ENCODE measurements around the gene TSEN2. TPM values are rescaled to one million over a fixed set of nuclear protein-coding genes. Genes with fewer than 3 reads are reported as not detected.

The TSEN2 gene
- total and polyA plus RNA-seq, 10 of the 15 experiments (the other 5 are each of a cell fraction or from before 2014, with no cell fraction given), result 17.7 to 32.3 (median 24.3) TPM

DNA sequence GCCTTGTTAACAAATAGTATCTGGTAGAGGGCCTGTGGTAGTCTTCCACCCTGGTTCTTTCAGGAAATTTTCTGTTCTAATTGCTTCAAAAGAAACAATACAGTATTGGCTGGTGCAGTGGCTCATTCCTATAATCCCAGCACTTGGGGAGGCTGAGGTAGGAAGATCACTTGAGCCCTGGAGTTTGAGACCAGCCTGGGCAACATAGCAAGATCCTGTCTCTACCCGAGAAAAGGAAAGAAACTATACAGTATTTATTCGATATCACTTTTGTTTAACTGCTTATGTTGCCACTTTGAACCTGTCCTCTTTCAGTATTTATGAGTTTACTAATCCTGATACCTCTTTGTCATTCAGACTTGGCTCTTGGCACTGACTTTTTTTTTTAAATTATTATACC, 77.1 kb downstream of the TSEN2 start (continued):
- TF ChIP-seq POLR2AphosphoS2 (IDR thresholded peaks at IDR 0.05; ENCODE audit: low read depth, low read length) (no peak), EED (IDR thresholded peaks at IDR 0.05; ENCODE audit: low read depth) (no peak), ZNF274 (IDR thresholded peaks at IDR 0.05; ENCODE audit: insufficient read depth, insufficient read length) (no peak), ZNF217 (IDR thresholded peaks at IDR 0.05) (no peak), ATF7 (IDR thresholded peaks at IDR 0.05; ENCODE audit: low read depth) (no peak)

GRCh38 chr3:12562451-12562850, 78.2 kb downstream of the TSEN2 start:
- ChIA-PET CTCF (interaction anchor here (0.6 to 1.2 kb wide), 8 partner anchors 8 to 158 kb away, joined by 3 to 4 read pairs (median 3); partner anchors contain the start of gene TSEN2), SMC1A (ENCODE audit: uncharacterized antibody, unreplicated experiment) (interaction anchor here (0.6 to 1.0 kb wide), 2 partner anchors 9 to 12 kb away, joined by 3 to 4 read pairs; no protein-coding TSS in a partner anchor), RAD21 (ENCODE audit: unreplicated experiment) (interaction anchor here (1.5 to 3.0 kb wide), 2 partner anchors 77 to 101 kb away, joined by 4 to 18 read pairs; partner anchors contain the start of gene RAF1), POLR2A (interaction anchor here (2.1 kb wide), 1 partner anchor 22 kb away, joined by 6 read pairs; no protein-coding TSS in a partner anchor)
- peaks cover 13% of the 10 kb centered on the region; the same call in 2 of the 3 replicates for H3K9me3 ChIP-seq (replicated peaks; ENCODE audit: control insufficient read depth, insufficient read depth, low read length)
- TF ChIP-seq, protein P1, sequence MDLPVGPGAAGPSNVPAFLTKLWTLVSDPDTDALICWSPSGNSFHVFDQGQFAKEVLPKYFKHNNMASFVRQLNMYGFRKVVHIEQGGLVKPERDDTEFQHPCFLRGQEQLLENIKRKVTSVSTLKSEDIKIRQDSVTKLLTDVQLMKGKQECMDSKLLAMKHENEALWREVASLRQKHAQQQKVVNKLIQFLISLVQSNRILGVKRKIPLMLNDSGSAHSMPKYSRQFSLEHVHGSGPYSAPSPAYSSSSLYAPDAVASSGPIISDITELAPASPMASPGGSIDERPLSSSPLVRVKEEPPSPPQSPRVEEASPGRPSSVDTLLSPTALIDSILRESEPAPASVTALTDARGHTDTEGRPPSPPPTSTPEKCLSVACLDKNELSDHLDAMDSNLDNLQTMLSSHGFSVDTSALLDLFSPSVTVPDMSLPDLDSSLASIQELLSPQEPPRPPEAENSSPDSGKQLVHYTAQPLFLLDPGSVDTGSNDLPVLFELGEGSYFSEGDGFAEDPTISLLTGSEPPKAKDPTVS (IDR thresholded peaks at IDR 0.05; ENCODE audit: low read depth, low read length), result no peak
- TF ChIP-seq KDM1A (IDR thresholded peaks at IDR 0.05; ENCODE audit: borderline replicate concordance), result no peak
- TF ChIP-seq NFYB (IDR thresholded peaks at IDR 0.05; ENCODE audit: insufficient read depth, low read depth, low read length), result no peak
- TF ChIP-seq ATF2 (IDR thresholded peaks at IDR 0.05; ENCODE audit: low read length), result no peak
- TF ChIP-seq PML (IDR thresholded peaks at IDR 0.05; ENCODE audit: low read length), result no peak
- H3K4me2 ChIP-seq (ENCODE audit: control insufficient read depth, insufficient read depth), result no peak overlapping the region
- FAIRE-seq (no peak), DNase-seq (ENCODE audit: low read depth, low spot score) (no peak), ATAC-seq (no peak)
- WGBS (ENCODE audit: insufficient coverage, insufficient replicate concordance, low lambda C conversion rate, missing lambda C conversion rate), result 88% methylated on average over 1 of the region's 1 CpG
- in situ Hi-C loops (cut with MboI), result no loop called here
- peaks cover 89% of the 10 kb centered on the region for H3K79me2 ChIP-seq (ENCODE audit: control insufficient read depth, insufficient read depth, low read length)
- H3K4me1 ChIP-seq (ENCODE audit: control insufficient read depth, insufficient read depth, low read length), result peaks cover 31% of the 10 kb centered on the region
- no TSS peak for BruUV-seq (replicated peaks)
- no peaks in the 10 kb centered on the region for H3K27me3 ChIP-seq (replicated peaks in 1 of 2; ENCODE audit: control insufficient read depth in 2 of 2, insufficient read depth in 2 of 2, low read length in 1 of 2)
- no peak overlapping the region for H2AFZ ChIP-seq (ENCODE audit: control insufficient read depth, low read depth, low read length)
- H4K20me1 ChIP-seq (ENCODE audit: control insufficient read depth, insufficient read depth), result peaks cover 4% of the 10 kb centered on the region; the same call in 1 of the 2 replicates
- no peaks in the 10 kb centered on the region for H3K36me3 ChIP-seq (ENCODE audit: control insufficient read depth in 2 of 2, insufficient read depth in 2 of 2, low read length in 1 of 2)
- H3K9ac ChIP-seq (ENCODE audit: control insufficient read depth, insufficient read depth, low read length), result no peak overlapping the region
- H3K27ac ChIP-seq (ENCODE audit: control insufficient read depth, insufficient read depth), result no peak overlapping the region
- no peak overlapping the region for H3K4me3 ChIP-seq
- intact Hi-C loops (cut with micrococcal nuclease; ENCODE audit: unreplicated experiment), result loop anchor here (5.0 kb wide), 1 partner anchor 370 kb away; no protein-coding TSS in a partner anchor
